HEK293 (cell line): ENCODE measurements around the gene PHF21A.

Source experiments
- CTCF ChIA-PET: fragments of 350-600 bp; formaldehyde crosslinking; extraction: SDS; loops from one replicate; lab custom pipeline; 2021; ENCODE audit warnings: antibody characterized with exemption; lab: Yijun Ruan, JAX
- POLR2A ChIA-PET: fragments of 300-600 bp; formaldehyde crosslinking; extraction: SDS; loops from one replicate; lab custom pipeline; 2020; ENCODE audit warnings: antibody characterized with exemption, inconsistent platforms; lab: Yijun Ruan, JAX
- H3K27ac ChIP-seq: fragments of 200-500 bp; sonication (Bioruptor generic); 2 replicates; pipeline ENCODE4 v1.5.1; 2014; ENCODE audit warnings: low read depth, low read length, control low read depth, inconsistent platforms; ENCODE audit errors: extremely low read depth
- H3K36me3 ChIP-seq, 2 experiments: fragments of 200-500 bp in 1 of 2; sonication (Bioruptor generic) in 1 of 2; 1 replicate in 1 of 2; 2 replicates in 1 of 2; pipeline ENCODE4 v1.5.1; 2014 to 2017; ENCODE audit warnings: inconsistent platforms in 2 of 2, low read length in 2 of 2; ENCODE audit not compliant: control insufficient read depth in 2 of 2, insufficient read depth in 1 of 2
- H3K4me1 ChIP-seq: fragments of 200-500 bp; sonication (Bioruptor generic); 2 replicates; pipeline ENCODE4 v1.5.1; 2014; ENCODE audit warnings: mild to moderate bottlenecking, low read length, inconsistent platforms; ENCODE audit not compliant: control insufficient read depth, insufficient read depth
- H3K4me3 ChIP-seq: 2 replicates; pipeline ENCODE4 v1.5.1; 2011; ENCODE audit warnings: low read depth, mild to moderate bottlenecking, control low read depth, low read length, moderate library complexity
- H3K9me3 ChIP-seq: fragments of 200-500 bp; sonication (Bioruptor generic); 2 replicates; pipeline ENCODE4 v1.5.1; 2014; ENCODE audit warnings: low read depth, low read length, inconsistent platforms; ENCODE audit not compliant: control insufficient read depth, insufficient read depth
- CTCF ChIP-seq: fragments of 450-650 bp; formaldehyde crosslinking; IDR thresholded peaks from 2 replicates; pipeline ENCODE4 v1.5.1; 2016; ENCODE audit warnings: missing biosample characterization, missing genetic modification characterization
- KLF16 ChIP-seq: fragments of 450-650 bp; formaldehyde crosslinking; IDR thresholded peaks from 2 replicates; pipeline ENCODE4 v1.5.1; 2017; ENCODE audit warnings: missing biosample characterization, missing genetic modification characterization
- KLF7 ChIP-seq: fragments of 450-650 bp; formaldehyde crosslinking; IDR thresholded peaks from 2 replicates; pipeline ENCODE4 v1.5.1; 2016; ENCODE audit warnings: missing biosample characterization, missing genetic modification characterization, borderline replicate concordance
- OVOL3 ChIP-seq: fragments of 450-650 bp; formaldehyde crosslinking; IDR thresholded peaks from 2 replicates; pipeline ENCODE4 v1.5.1; 2016; ENCODE audit warnings: missing biosample characterization, missing genetic modification characterization
- RBAK ChIP-seq: fragments of 450-650 bp; formaldehyde crosslinking; IDR thresholded peaks from 2 replicates; pipeline ENCODE4 v1.5.1; 2016; ENCODE audit warnings: missing biosample characterization, missing genetic modification characterization
- ZBTB1 ChIP-seq: fragments of 450-650 bp; formaldehyde crosslinking; IDR thresholded peaks from 2 replicates; pipeline ENCODE4 v1.5.1; 2016; ENCODE audit warnings: missing biosample characterization, missing genetic modification characterization
- ZEB2 ChIP-seq: fragments of 450-650 bp; formaldehyde crosslinking; IDR thresholded peaks from 2 replicates; pipeline ENCODE4 v1.5.1; 2016; ENCODE audit warnings: missing biosample characterization, missing genetic modification characterization
- ZNF16 ChIP-seq: fragments of 450-650 bp; formaldehyde crosslinking; IDR thresholded peaks from 2 replicates; pipeline ENCODE4 v1.5.1; 2016; ENCODE audit warnings: low read depth, missing biosample characterization, missing genetic modification characterization
- ZNF24 ChIP-seq: fragments of 450-650 bp; formaldehyde crosslinking; IDR thresholded peaks from 2 replicates; pipeline ENCODE4 v1.5.1; 2016; ENCODE audit warnings: missing biosample characterization, missing genetic modification characterization
- ZNF280C ChIP-seq: fragments of 450-650 bp; formaldehyde crosslinking; IDR thresholded peaks from 2 replicates; pipeline ENCODE4 v1.5.1; 2016; ENCODE audit warnings: missing biosample characterization, missing genetic modification characterization
- ZNF354C ChIP-seq: fragments of 450-650 bp; formaldehyde crosslinking; IDR thresholded peaks from 2 replicates; pipeline ENCODE4 v1.5.1; 2016; ENCODE audit warnings: missing biosample characterization, missing genetic modification characterization, low read depth, borderline replicate concordance
- ZNF404 ChIP-seq: fragments of 450-650 bp; formaldehyde crosslinking; IDR thresholded peaks from 2 replicates; pipeline ENCODE4 v1.5.1; 2017; ENCODE audit warnings: missing biosample characterization, missing genetic modification characterization
- ZNF473 ChIP-seq: fragments of 450-650 bp; formaldehyde crosslinking; IDR thresholded peaks from 2 replicates; pipeline ENCODE4 v1.5.1; 2017; ENCODE audit warnings: missing biosample characterization, missing genetic modification characterization
- ZNF624 ChIP-seq: fragments of 450-650 bp; formaldehyde crosslinking; IDR thresholded peaks from 2 replicates; pipeline ENCODE4 v1.5.1; 2017; ENCODE audit warnings: missing biosample characterization, missing genetic modification characterization
- ZNF701 ChIP-seq: fragments of 450-650 bp; formaldehyde crosslinking; IDR thresholded peaks from 2 replicates; pipeline ENCODE4 v1.5.1; 2016; ENCODE audit warnings: missing biosample characterization, missing genetic modification characterization
- ZNF785 ChIP-seq: fragments of 450-650 bp; formaldehyde crosslinking; IDR thresholded peaks from 2 replicates; pipeline ENCODE4 v1.5.1; 2016; ENCODE audit warnings: missing biosample characterization, missing genetic modification characterization
- TF ChIP-seq, protein P1 (sequence below): fragments of 450-650 bp; formaldehyde crosslinking; IDR thresholded peaks from 2 replicates; pipeline ENCODE4 v1.5.1; 2017; ENCODE audit warnings: missing biosample characterization, missing genetic modification characterization
- TF ChIP-seq, protein P2 (sequence below): IDR thresholded peaks from 2 replicates; pipeline ENCODE4 v1.6.1; 2011; ENCODE audit warnings: mild to moderate bottlenecking, low read depth, low read length, borderline replicate concordance

Gene PHF21A

DNA sequence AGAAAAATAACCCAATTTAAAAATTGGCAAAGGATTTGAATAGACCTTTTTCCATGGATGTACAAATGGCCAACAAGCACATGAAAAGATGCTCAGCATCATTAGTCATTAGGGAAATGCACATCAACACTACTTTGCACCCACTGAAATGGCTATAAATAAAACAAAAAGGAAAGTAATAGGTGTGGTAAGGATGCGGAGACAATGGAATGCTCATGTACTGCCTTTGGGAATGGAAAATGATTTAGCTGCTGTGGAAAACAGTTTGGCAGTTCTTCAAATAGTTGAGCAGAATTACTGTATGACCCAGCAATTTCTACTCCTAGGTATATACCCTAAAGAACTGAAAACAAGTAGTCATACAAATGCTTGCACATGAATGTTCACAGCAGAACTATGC, 161.4 kb downstream of the PHF21A start:
- H3K4me1 ChIP-seq, result no peaks in the 10 kb centered on the region
- H3K27ac ChIP-seq, result no peak overlapping the region
- TF ChIP-seq CTCF (tag by site-specific recombination) (no peak), ZNF354C (tag by site-specific recombination) (no peak), ZNF624 (tag by site-specific recombination) (no peak), ZNF701 (no peak), ZNF473 (no peak), ZNF24 (tag by site-specific recombination) (no peak), ZNF785 (tag by site-specific recombination) (no peak), OVOL3 (no peak), ZEB2 (tag by site-specific recombination) (no peak), ZBTB1 (tag by site-specific recombination) (no peak), KLF7 (no peak), KLF16 (tag by site-specific recombination) (no peak)
- TF ChIP-seq, protein P1, sequence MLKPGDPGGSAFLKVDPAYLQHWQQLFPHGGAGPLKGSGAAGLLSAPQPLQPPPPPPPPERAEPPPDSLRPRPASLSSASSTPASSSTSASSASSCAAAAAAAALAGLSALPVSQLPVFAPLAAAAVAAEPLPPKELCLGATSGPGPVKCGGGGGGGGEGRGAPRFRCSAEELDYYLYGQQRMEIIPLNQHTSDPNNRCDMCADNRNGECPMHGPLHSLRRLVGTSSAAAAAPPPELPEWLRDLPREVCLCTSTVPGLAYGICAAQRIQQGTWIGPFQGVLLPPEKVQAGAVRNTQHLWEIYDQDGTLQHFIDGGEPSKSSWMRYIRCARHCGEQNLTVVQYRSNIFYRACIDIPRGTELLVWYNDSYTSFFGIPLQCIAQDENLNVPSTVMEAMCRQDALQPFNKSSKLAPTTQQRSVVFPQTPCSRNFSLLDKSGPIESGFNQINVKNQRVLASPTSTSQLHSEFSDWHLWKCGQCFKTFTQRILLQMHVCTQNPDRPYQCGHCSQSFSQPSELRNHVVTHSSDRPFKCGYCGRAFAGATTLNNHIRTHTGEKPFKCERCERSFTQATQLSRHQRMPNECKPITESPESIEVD (tag by site-specific recombination), result no peak
- POLR2A ChIA-PET, result no interaction called here
- peaks cover 3 to 30% of the 10 kb centered on the region in 2 experiments; a peak in 2 of 3 replicates for H3K36me3 ChIP-seq
- H3K9me3 ChIP-seq, result no peaks in the 10 kb centered on the region
- H3K4me3 ChIP-seq, result no peak overlapping the region
- CTCF ChIA-PET, result interaction anchor here (0.6 to 1.7 kb wide), 3 partner anchors 47 to 71 kb away, joined by 3 to 6 read pairs (median 4); no protein-coding TSS in a partner anchor

DNA sequence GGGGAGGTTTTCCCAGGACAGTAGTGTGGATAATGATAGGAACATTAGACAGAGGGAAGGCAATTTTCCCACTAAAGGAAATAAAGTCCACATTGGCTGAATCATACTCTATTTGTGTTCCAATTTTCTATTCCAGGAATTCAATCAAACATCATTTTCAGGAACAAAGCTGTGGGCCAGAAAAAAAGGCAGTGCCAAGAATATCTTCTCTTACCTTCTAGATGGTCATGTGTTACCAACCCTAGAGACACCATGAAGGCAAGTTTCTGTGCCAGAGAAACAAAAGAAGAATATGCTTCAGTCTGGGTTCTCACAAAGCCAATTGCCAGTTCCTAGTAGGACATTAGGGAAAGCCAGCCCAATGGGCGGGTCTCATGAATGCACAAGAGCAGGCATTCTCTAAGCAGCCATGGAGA, 171.3 kb downstream of the PHF21A start:
- H3K4me1 ChIP-seq, result no peaks in the 10 kb centered on the region
- TF ChIP-seq ZNF16 (no peak), RBAK (no peak), ZNF404 (tag by site-specific recombination) (no peak), ZNF280C (tag by site-specific recombination) (no peak)
- TF ChIP-seq, protein P2, sequence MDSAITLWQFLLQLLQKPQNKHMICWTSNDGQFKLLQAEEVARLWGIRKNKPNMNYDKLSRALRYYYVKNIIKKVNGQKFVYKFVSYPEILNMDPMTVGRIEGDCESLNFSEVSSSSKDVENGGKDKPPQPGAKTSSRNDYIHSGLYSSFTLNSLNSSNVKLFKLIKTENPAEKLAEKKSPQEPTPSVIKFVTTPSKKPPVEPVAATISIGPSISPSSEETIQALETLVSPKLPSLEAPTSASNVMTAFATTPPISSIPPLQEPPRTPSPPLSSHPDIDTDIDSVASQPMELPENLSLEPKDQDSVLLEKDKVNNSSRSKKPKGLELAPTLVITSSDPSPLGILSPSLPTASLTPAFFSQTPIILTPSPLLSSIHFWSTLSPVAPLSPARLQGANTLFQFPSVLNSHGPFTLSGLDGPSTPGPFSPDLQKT, result no peak
- TF ChIP-seq, all 188 proteins: peak for 0
- no peaks in the 10 kb centered on the region for H3K9me3 ChIP-seq
- H3K4me3 ChIP-seq, result no peak overlapping the region
- no peak overlapping the region for H3K27ac ChIP-seq
- H3K36me3 ChIP-seq, result peaks cover 0 to 66% of the 10 kb centered on the region in 2 experiments; a peak in 1 of 3 replicates
- POLR2A ChIA-PET, result interaction anchor here (0.9 kb wide), 1 partner anchor 23 kb away, joined by 3 read pairs; no protein-coding TSS in a partner anchor
- CTCF ChIA-PET, result interaction anchor here (0.7 to 2.2 kb wide), 3 partner anchors 15 to 77 kb away, joined by 3 to 13 read pairs (median 5); no protein-coding TSS in a partner anchor
